Stimulated activated CD8-positive, alpha-beta memory T cell treated with anti-CD3 and anti-CD28 coated beads, Interleukin-12 subunit alpha, Interleukin-12 subunit beta, amount 100 ng/mL, for 24 hours (primary cell): ENCODE measurements around the gene SEMA5B.

ENCODE experiments used
- DNase-seq: peaks from one replicate; pipeline ENCODE4 v3.0.0-alpha.2; 2020; ENCODE audit errors: extremely low read depth

SEMA5B gene

GRCh38 chr3:122992676-122993075 is 34.9 kb downstream of the SEMA5B start:
- no peak for DNase-seq

GRCh38 chr3:122992133-122992532 is 35.4 kb downstream of the SEMA5B start:
- DNase-seq: no peak

GRCh38 chr3:122991236-122991985 is 36.2 kb downstream of the SEMA5B start:
- no peak for DNase-seq

- DNase-seq: no peak
Observed at GRCh38 chr3:122989856-122990575, 37.5 kb downstream of the SEMA5B start.

GRCh38 chr3:122988508-122988907 is 39.1 kb downstream of the SEMA5B start:
- no peak for DNase-seq

- no peak for DNase-seq
Observed at GRCh38 chr3:122987736-122988319, 39.7 kb downstream of the SEMA5B start.

- no peak for DNase-seq
Observed at GRCh38 chr3:122987231-122987630, 40.3 kb downstream of the SEMA5B start.

- no peak for DNase-seq
Observed at GRCh38 chr3:122986693-122987179, 40.8 kb downstream of the SEMA5B start.

GRCh38 chr3:122985539-122985938 is 42.0 kb downstream of the SEMA5B start:
- DNase-seq: no peak

GRCh38 chr3:122984650-122985049 is 42.9 kb downstream of the SEMA5B start:
- no peak for DNase-seq

- no peak for DNase-seq
Observed at GRCh38 chr3:122984007-122984406, 43.6 kb downstream of the SEMA5B start.

- no peak for DNase-seq
Observed at GRCh38 chr3:122982216-122983185, 45.1 kb downstream of the SEMA5B start.

GRCh38 chr3:122979211-122979610 is 48.4 kb downstream of the SEMA5B start:
- DNase-seq: no peak

- no peak for DNase-seq
Observed at GRCh38 chr3:122978569-122978968, 49.0 kb downstream of the SEMA5B start.

- DNase-seq: no peak
Observed at GRCh38 chr3:122977746-122978466, 49.7 kb downstream of the SEMA5B start.

- no peak for DNase-seq
Observed at GRCh38 chr3:122975924-122976293, 51.7 kb downstream of the SEMA5B start.

GRCh38 chr3:122975163-122975923 is 52.2 kb downstream of the SEMA5B start:
- no peak for DNase-seq

GRCh38 chr3:122974764-122975162 is 52.8 kb downstream of the SEMA5B start:
- DNase-seq: no peak

- no peak for DNase-seq
Observed at GRCh38 chr3:122973893-122974615, 53.5 kb downstream of the SEMA5B start.

- no peak for DNase-seq
Observed at GRCh38 chr3:122972141-122972540, 55.4 kb downstream of the SEMA5B start.
